Esophagus squamous epithelium (tissue), 5 donors: ENCODE results near the gene INSIG2. TPM values are rescaled to one million over a fixed set of nuclear protein-coding genes. Genes with fewer than 3 reads are reported as not detected.
A peak's percentile ranks its signal among the peaks of the same experiment; 100 is the strongest.

Source experiments
- DNase-seq: peaks from one replicate; lab custom pipeline; 2025; lab: John Stamatoyannopoulos, UW
- H3K27ac ChIP-seq, 4 donors: fragments of 200-600 bp; sonication (generic); one replicate each; pipeline ENCODE4 v1.5.1; 2016 to 2019; ENCODE audit warnings: mild to moderate bottlenecking in 1 of 4
- H3K27me3 ChIP-seq, 4 donors: fragments of 200-600 bp; sonication (generic); 1 replicate in 3 of 4; 2 replicates in 1 of 4; pipeline versions ENCODE4 v1.5.1 to v1.6.0; 2017 to 2021; ENCODE audit warnings: antibody characterized with exemption in 1 of 4
- H3K36me3 ChIP-seq, 3 donors: fragments of 200-600 bp; sonication (generic); one replicate each; pipeline ENCODE4 v1.5.1; 2016 to 2019
- H3K4me1 ChIP-seq, 3 donors: fragments of 200-600 bp; sonication (generic); one replicate each; pipeline ENCODE4 v1.5.1; 2017 to 2019
- H3K4me3 ChIP-seq, 4 donors: fragments of 200-600 bp; sonication (generic); 1 replicate in 3 of 4; 2 replicates in 1 of 4; pipeline ENCODE4 v1.5.1; 2016 to 2019; ENCODE audit warnings: mild to moderate bottlenecking in 2 of 4, moderate library complexity in 1 of 4
- H3K9me3 ChIP-seq, 3 donors: fragments of 200-600 bp; sonication (generic); one replicate each; pipeline ENCODE4 v1.5.1; 2016 to 2019
- POLR2A ChIP-seq, 4 donors: fragments of 450-650 bp; IDR thresholded peaks; one replicate each; pipeline ENCODE4 v1.6.1; 2017; ENCODE audit warnings: antibody characterized with exemption in 4 of 4, mild to moderate bottlenecking in 4 of 4, moderate library complexity in 3 of 4
- WGBS, 2 donors: methylation state at CpG; one replicate each; pipeline ENCODE4 v1.1.5; 2018; 5-methylcytosine and 5-hydroxymethylcytosine counted together
- intact Hi-C: fragments of 100-400 bp; cut with DNase I; formaldehyde crosslinking; loops from one replicate; pipeline ENCODE4 v1.15.0; 2022
- total RNA-seq, 4 donors: library from RNA; depleted of rRNA; stranded (reverse); fragments of >200 nt; gene quantifications; one replicate each; pipeline ENCODE4 v1.1.0, GENCODE V29; 2016
- TF ChIP-seq, protein P1 (sequence below), 6 experiments: fragments of 450-650 bp in 4 of 6; fragments of 200-600 bp in 2 of 6; sonication (generic) in 2 of 6; IDR thresholded peaks; one replicate each; pipeline ENCODE4 v1.5.1; 2016 to 2019; ENCODE audit warnings: antibody characterized with exemption in 6 of 6, mild to moderate bottlenecking in 4 of 6, moderate library complexity in 4 of 6
- donor health status: DM: yes; HTN: yes; CAD: no.

Gene INSIG2
- total RNA-seq: 10 to 100 TPM in 1 of 4 donors, 1 to 10 TPM in 3; 2.5 to 10.1 (median 6.5) TPM

DNA sequence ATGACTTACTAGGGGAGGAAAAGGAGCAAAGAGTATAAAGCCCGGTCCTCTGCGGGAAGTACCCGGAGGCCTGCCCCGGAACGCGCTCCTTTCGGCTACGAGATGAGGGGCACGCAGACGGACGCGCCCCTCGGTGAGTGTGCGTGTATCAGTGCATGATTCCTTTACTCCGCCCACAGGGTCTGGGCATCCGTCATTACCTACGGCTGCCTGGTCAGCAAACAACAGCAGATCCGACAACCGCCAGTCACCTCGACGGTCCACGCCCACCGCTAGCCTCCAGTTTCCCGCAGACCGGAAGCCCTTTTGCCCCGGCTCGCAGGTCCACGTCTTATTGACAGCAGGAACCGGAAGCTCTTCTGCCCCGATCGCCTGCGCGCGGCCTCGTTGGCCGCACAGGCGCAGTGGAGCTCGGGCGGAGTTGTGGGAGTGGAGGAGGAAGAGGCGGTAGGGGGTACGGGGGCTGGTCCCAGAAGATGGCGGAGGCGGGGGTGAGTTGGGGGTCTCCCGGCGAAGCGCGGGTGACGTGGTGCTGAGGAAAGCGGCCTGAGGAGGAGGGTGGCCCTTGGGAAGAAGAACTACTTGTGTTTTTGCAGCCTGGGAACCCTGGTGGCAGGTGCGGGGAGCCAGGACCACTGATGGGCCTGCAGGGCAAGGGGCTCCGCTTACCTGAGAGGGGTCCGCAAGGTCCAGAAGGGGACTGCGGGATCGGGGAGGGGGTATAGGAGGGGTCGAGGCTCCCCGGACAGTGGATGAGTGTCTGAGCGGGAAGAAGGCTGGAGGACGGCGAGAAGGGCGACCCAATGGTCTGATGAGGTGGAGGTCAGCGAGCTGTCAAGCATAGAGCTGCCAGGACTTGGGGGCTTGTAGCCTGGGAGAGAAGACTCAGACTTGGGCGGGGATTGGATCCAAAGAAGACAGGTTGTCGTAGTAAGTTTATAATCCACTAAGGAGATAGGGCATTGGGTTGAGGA is at the start of gene INSIG2:
Gene INSIG2, plus strand, starts transcription at position 421 of the 974 bp plus-strand sequence. CDS start 8,086 bp downstream, outside the sequence.
- Histone ChIP-seq H3K36me3 (no peaks in the 10 kb centered on the region), H3K4me1 (peaks cover 7 to 33% (median 18%) of the 10 kb centered on the region in 3 donors), H3K4me3 (peak within 1 kb of the TSS; percentile 84 to 93 (median 90)), H3K9me3 (no peaks in the 10 kb centered on the region), H3K27me3 (peaks cover 0 to 15% (median 0%) of the 10 kb centered on the region in 4 donors), H3K27ac (peak within 1 kb of the TSS; percentile 73 to 84 (median 80))
- intact Hi-C loops: no loop called here
- TF ChIP-seq, protein P1, sequence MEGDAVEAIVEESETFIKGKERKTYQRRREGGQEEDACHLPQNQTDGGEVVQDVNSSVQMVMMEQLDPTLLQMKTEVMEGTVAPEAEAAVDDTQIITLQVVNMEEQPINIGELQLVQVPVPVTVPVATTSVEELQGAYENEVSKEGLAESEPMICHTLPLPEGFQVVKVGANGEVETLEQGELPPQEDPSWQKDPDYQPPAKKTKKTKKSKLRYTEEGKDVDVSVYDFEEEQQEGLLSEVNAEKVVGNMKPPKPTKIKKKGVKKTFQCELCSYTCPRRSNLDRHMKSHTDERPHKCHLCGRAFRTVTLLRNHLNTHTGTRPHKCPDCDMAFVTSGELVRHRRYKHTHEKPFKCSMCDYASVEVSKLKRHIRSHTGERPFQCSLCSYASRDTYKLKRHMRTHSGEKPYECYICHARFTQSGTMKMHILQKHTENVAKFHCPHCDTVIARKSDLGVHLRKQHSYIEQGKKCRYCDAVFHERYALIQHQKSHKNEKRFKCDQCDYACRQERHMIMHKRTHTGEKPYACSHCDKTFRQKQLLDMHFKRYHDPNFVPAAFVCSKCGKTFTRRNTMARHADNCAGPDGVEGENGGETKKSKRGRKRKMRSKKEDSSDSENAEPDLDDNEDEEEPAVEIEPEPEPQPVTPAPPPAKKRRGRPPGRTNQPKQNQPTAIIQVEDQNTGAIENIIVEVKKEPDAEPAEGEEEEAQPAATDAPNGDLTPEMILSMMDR (IDR thresholded peaks at IDR 0.05): peak in 3 of 6 experiments; percentile 3 to 22 (median 8)
- TF ChIP-seq POLR2A (IDR thresholded peaks at IDR 0.05): peak in 2 of 4 donors; percentile 33 to 65
- peak; percentile 73 for DNase-seq
- WGBS, 2 donors: 0 to 1% methylated on average over 27 to 43 of the region's 63 CpGs

DNA sequence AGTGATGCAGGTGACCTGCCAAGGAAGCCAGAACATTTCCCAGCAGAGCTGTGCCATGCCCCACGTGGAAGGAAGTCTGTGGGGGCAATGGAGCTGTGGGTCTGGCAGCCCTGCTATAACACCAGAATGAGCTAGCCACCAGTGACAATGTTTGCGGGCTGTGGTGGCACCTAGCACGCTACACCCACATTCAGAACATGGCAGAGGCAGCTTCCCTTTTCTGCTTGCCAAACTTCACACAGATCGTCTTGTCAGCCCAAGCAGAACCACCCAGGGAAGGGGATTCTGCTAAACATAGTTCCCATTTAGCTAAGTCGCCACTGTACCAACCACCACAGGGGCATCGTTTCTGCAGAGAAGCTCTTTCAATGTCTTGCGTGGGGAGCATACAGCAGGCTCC is 47.4 kb upstream of the INSIG2 start:
- TF ChIP-seq, protein P1 (IDR thresholded peaks at IDR 0.05): no peak
- TF ChIP-seq POLR2A (IDR thresholded peaks at IDR 0.05): no peak
- DNase-seq: no peak
- intact Hi-C loops: no loop called here
- no peak overlapping the region for H3K4me3 ChIP-seq
- no peaks in the 10 kb centered on the region for H3K4me1 ChIP-seq
- no peaks in the 10 kb centered on the region for H3K36me3 ChIP-seq
- H3K27ac ChIP-seq: no peak overlapping the region
- 72 to 73% methylated on average over 2 to 4 of the region's 7 CpGs for WGBS, 2 donors
- H3K9me3 ChIP-seq: peaks cover 0 to 7% (median 0%) of the 10 kb centered on the region in 3 donors
- peaks cover 0 to 72% (median 0%) of the 10 kb centered on the region in 4 donors for H3K27me3 ChIP-seq

DNA sequence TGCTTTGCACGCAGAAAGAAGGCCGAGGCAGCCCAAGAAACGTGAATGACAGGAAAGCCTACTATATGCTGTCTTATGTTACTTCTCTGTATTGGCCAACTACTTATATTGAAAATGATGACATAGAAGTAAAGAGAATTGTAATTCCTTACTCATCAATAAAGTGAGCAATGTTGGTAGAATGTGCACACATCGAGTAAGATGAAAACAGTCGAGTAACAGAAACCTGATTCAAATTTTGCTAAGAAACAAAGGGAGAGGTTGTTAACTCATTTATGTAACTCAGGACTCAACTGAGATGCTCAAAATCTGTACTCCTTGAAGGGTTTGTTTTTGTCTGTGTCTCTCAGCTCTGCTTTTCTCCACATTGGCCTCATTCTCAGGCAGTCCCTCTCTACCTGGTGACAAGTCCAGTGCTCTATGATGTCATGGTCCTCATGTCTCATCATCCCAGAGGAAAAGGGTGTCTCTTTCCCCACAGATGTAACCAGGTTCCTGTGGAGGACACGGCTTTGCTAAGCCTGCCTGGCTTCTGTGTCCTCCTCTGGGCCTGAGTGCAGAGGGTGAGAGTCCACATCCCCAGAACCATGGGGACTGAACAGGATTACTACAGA is 44.1 kb upstream of the INSIG2 start:
- Histone ChIP-seq H3K4me1 (no peaks in the 10 kb centered on the region), H3K27me3 (peaks cover 0 to 81% (median 0%) of the 10 kb centered on the region in 4 donors), H3K4me3 (no peak overlapping the region), H3K36me3 (no peaks in the 10 kb centered on the region), H3K27ac (no peak overlapping the region), H3K9me3 (no peaks in the 10 kb centered on the region)
- 62 to 67% methylated on average over 6 of the region's 6 CpGs for WGBS, 2 donors
- TF ChIP-seq, protein P1 (IDR thresholded peaks at IDR 0.05): no peak
- no peak for TF ChIP-seq POLR2A (IDR thresholded peaks at IDR 0.05)
- intact Hi-C loops: no loop called here
- no peak for DNase-seq

DNA sequence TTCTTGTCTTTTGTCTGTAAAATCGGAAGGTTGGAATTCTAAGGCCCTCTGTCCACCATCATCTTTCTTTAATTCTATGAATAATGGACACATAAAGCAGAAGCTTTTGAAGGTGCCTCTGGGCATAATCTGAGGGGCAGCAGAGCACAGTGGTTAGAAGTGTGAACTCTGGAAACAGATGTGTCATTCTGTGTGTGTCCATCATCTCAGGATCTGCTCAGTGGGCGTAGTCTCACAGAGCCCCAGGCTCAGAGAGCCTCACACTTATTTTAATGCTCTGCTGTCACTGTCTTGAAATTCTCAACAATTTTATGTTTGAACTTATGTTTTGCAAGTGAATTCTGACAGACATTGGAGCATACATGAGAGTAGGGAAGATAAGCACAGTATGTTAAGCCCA is 43.4 kb upstream of the INSIG2 start:
- TF ChIP-seq, protein P1 (IDR thresholded peaks at IDR 0.05): no peak
- no peak for TF ChIP-seq POLR2A (IDR thresholded peaks at IDR 0.05)
- no peaks in the 10 kb centered on the region for H3K4me1 ChIP-seq
- no peaks in the 10 kb centered on the region for H3K36me3 ChIP-seq
- H3K4me3 ChIP-seq: no peak overlapping the region
- intact Hi-C loops: loop anchor here (5.0 kb wide), 1 partner anchor 822 kb away; no protein-coding TSS in a partner anchor
- WGBS, 2 donors: 73 to 80% methylated on average over 2 of the region's 2 CpGs
- H3K9me3 ChIP-seq: no peaks in the 10 kb centered on the region
- DNase-seq: no peak
- H3K27ac ChIP-seq: no peak overlapping the region
- peaks cover 0 to 82% (median 0%) of the 10 kb centered on the region in 4 donors for H3K27me3 ChIP-seq
